NCI-H2081 (cell line): ENCODE data around the gene TM7SF2.

Experiments
- DNase-seq, 2 experiments: peaks; one replicate each; lab custom pipeline; 2025; lab: John Stamatoyannopoulos, UW

The TM7SF2 gene

GRCh38 chr11:65157336-65157735 lies 45.7 kb downstream of the TM7SF2 start:
- no peak for DNase-seq

GRCh38 chr11:65159012-65159411 lies 47.3 kb downstream of the TM7SF2 start:
- DNase-seq, result no peak

GRCh38 chr11:65160643-65161042 lies 49.0 kb downstream of the TM7SF2 start:
- no peak for DNase-seq

GRCh38 chr11:65163684-65164083 lies 52.0 kb downstream of the TM7SF2 start:
- DNase-seq, result no peak
